GM15510 (cell line): ENCODE measurements around the gene PRKCB.

Experiments
- POLR2A ChIP-seq: IDR thresholded peaks from 3 replicates; pipeline ENCODE4 v1.6.1; 2011; ENCODE audit warnings: borderline replicate concordance; ENCODE audit not compliant: insufficient read length; ENCODE audit errors: extremely low read depth

Gene PRKCB

DNA sequence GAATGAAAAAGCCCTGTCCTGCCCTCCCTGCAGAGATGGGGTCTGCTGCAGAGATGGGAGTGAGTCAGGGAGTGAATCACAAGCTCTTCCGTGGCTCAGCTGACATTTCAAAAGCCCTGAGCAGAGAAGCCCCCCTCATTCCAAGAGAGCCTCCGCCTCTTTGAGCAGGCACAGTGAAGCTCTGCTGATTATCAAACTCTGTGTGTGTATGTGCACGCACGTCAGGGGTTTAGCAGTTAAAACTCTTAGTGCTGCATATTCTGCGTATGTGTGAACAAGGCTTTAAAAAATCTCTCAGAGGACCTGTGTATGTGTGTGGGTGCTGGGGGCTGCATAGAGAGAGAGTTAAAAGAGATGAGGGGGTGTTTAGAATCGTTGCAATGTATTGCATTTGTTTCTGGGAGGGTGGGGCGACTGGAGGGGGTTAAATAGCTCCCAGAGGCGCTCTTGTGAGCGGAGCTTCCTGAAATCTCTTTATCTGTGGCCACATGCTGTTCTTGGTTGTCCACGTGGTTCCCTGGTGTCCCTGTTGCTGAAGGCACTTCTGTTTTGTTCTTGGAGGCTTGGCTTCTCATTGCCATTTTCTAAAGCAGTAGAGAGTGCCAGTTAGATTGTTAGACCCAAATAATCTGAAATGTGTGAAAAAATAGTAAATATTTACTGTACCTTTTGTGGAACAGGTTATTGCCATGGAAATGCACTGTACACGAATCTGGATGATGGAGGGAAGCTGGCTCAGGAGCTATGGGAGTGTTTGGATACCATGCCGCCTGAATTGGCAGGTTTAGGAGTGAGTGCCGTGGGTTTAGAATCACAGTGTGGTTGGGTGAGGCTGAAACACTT lies 116.6 kb downstream of the PRKCB start:
- no peak for TF ChIP-seq POLR2A

GRCh38 chr16:23952971-23953300 lies 117.2 kb downstream of the PRKCB start:
- no peak for TF ChIP-seq POLR2A

DNA sequence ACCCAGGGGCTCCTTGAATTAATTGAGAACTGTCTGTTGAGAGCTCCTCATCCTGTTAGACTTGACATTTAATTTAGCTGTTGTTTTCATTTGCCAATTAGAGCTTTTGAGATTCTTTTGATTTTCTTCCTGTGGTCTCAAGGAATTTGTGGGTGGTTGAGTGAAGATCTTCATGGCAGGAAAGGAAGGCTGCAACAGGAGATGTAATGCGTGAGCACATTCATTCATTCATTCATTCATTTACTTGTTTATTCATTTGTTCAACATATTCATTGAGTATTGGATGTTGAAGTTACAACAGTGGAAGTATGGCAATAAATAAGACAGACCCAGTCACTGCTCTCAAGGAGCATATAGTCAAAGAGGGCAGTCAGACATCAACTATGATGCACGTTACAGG lies 117.7 kb downstream of the PRKCB start:
- TF ChIP-seq POLR2A = no peak

GRCh38 chr16:23955088-23955487 lies 119.3 kb downstream of the PRKCB start:
- TF ChIP-seq POLR2A = no peak

DNA sequence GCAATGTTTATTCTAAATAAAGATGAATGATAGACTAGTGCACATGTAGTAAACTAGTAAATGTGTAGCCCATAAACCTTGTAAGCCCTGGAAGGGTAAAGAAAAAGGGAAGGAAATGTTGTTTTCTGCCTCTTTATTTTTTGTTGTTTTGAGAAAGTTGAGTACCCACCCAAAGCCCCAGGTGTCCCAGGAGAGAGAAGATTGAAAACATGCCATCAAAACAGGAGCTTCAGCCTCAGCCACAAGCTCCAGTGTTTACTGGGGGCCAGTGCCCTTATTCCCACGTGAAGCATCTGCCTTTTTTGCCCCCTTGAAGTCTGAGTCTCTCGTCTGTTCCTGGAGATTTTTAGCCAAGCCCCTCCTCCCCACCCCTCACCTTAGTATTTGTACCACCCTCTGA lies 121.5 kb downstream of the PRKCB start:
- TF ChIP-seq POLR2A = no peak

GRCh38 chr16:23959072-23959751 lies 123.4 kb downstream of the PRKCB start:
- no peak for TF ChIP-seq POLR2A

- TF ChIP-seq POLR2A = no peak
Measured at GRCh38 chr16:23959752-23960072, 123.9 kb downstream of the PRKCB start.

GRCh38 chr16:23960081-23960885 lies 124.5 kb downstream of the PRKCB start:
- TF ChIP-seq POLR2A = no peak

GRCh38 chr16:23962001-23962400 lies 126.2 kb downstream of the PRKCB start:
- TF ChIP-seq POLR2A = no peak

GRCh38 chr16:23964136-23964535 lies 128.4 kb downstream of the PRKCB start:
- TF ChIP-seq POLR2A = no peak

GRCh38 chr16:23965137-23965733 lies 129.5 kb downstream of the PRKCB start:
- TF ChIP-seq POLR2A = no peak

DNA sequence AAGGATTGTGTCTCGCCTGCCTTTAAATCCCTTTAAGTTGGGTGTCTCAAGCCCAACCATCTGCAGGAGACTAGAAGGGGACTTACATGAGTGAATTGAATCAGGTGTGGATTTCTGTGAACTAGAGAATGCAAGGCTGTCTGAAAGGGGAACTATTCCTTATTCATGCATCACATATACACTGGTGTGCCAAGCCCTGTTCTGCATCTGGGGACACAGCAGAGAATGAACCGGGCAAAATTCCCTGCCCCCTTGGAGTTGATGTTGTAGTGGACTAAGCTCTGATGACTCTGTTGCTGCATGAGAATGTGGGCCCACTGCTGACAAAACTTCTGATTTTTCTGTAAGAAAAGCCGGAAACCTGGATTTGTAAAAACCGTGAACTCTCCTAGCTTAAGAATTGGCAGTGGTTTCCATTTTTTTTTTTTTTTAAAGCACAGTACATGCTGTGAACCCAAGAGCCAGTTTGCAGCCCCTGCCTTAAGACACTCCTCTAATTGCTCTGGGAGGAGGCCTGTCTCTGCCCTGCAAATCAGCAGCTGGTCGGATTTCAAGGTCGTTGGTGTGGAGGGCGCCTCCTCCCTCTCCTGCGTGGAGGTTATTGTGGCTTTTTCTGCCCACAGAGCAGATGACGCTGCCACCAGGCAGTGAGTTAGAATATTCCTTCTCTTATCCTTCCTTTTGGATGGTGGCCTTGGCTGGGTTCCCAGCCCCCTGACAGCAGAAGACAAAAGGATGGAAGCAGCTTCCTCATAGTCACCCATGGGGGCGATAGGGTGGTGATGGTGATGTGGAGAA lies 131.0 kb downstream of the PRKCB start:
- no peak for TF ChIP-seq POLR2A

DNA sequence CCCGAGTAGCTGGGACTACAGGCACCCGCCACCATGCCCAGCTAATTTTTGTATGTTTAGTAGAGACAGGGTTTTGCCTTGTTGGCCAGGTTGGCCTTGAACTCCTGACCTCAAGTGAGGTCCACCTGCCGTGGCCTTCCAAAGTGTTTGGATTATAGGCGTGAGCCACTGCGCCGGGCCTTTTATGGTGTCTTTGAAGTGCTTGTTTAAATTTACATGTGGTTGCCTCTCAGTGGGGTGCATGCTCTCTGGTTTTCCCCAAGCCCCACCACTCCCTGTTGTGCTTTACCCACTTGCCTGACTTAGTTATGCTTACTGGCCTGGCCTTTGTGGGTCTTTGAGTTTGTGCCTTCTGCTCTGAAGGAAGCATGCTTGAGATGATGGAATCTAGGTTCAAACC lies 132.0 kb downstream of the PRKCB start:
- no peak for TF ChIP-seq POLR2A

DNA sequence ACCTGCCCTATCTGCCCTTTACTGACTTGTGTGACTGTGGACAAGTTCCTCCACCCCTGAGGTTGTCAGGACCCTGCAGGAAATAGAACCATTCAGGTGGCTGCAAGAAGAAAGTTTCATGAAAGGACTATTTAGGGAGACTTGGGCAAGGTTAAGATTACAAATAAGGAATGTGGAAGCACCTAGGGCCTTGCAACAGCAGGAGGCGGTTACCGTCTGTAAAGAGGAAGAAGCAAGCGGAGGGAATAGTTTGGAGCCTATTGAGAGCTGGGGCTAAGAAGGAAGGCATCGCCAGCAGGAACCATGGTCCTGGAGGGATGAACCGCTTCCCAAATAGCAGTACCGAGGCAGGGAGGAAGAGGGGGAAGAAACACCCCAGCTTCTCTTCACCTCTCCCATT lies 132.4 kb downstream of the PRKCB start:
- TF ChIP-seq POLR2A = no peak

DNA sequence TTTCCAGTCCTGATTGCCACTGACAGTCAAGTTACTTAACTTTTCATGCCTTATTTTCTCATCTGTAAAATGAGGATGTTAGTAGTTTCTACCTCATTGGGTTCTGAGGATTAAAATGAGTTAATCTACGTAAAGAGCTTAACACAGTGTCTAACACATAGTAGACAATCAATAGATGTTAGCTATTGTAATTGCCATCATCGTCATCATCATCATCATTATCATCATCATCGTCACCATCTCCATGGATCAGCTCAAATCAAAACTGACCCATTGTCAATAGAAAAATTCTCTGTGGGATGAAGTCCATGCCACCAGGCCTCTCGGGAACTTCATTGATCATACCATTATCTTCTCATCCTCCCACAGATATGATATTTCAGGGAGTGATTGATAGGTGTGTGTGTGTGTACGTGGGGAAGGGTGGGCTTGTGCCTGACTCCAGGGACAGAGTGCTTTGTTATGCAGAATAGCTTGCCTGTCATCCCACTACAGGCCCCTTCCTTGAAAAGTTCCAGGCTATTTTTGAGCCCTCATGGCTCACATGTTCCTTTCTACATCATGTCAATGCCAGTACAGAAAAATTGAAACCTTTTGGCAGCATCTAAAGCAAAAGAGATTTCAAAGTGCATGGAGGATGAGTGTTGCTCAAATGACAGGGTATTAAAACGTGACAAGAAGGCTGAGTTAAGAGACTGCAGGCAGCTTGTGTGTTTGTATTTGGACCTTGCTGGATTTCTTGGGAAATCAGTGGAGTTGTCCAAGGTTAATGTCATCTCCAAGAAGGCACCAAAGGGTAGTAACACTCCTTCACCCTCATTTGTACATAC lies 133.9 kb downstream of the PRKCB start:
- TF ChIP-seq POLR2A = no peak
